OCI-LY3 (cell line): ENCODE results near the gene BCO2.

Source experiments
- H2AFZ ChIP-seq: fragments of 200-600, 300-600 bp; shearing (Covaris generic); 2 replicates; pipeline ENCODE4 v1.6.0; 2014; ENCODE audit warnings: antibody characterized with exemption, low read depth, low read length
- H3K27ac ChIP-seq: fragments of 200-600, 300-600 bp; sonication (generic); 2 replicates; pipeline ENCODE4 v1.5.1; 2014; ENCODE audit warnings: mild to moderate bottlenecking, low read length, moderate library complexity, mixed read lengths
- H3K27me3 ChIP-seq: fragments of 200-600, 300-600 bp; sonication (generic); 2 replicates; pipeline ENCODE4 v1.6.1; 2014; ENCODE audit warnings: low read depth, low read length, mixed read lengths
- H3K36me3 ChIP-seq: fragments of 200-600, 300-600 bp; sonication (generic); replicated peaks from 2 replicates; pipeline ENCODE3; 2014; ENCODE audit warnings: low read depth, low read length, mixed read lengths
- H3K4me1 ChIP-seq: fragments of 300-600, 200-600 bp; sonication (generic); 2 replicates; pipeline ENCODE4 v1.6.1; 2014; ENCODE audit warnings: low read length, mixed read lengths
- H3K4me2 ChIP-seq: fragments of 200-600, 300-600 bp; sonication (generic); 2 replicates; pipeline ENCODE4 v1.6.1; 2014; ENCODE audit warnings: low read length, mixed read lengths
- H3K4me3 ChIP-seq: fragments of 300-600, 200-600 bp; sonication (generic); 2 replicates; pipeline ENCODE4 v1.5.1; 2014; ENCODE audit warnings: antibody characterized with exemption, mild to moderate bottlenecking, low read length, moderate library complexity
- H3K79me2 ChIP-seq: fragments of 300-600, 200-600 bp; shearing (Covaris generic); 2 replicates; pipeline ENCODE4 v1.6.1; 2014; ENCODE audit warnings: mild to moderate bottlenecking, low read length, mixed read lengths
- H3K9ac ChIP-seq: fragments of 300-600, 200-600 bp; shearing (Covaris generic); 2 replicates; pipeline ENCODE4 v1.6.0; 2014; ENCODE audit warnings: mild to moderate bottlenecking, low read length, moderate library complexity
- H3K9me3 ChIP-seq: fragments of 200-600, 300-600 bp; shearing (Covaris generic); 2 replicates; pipeline ENCODE4 v1.6.1; 2014; ENCODE audit warnings: low read length, mixed read lengths; ENCODE audit not compliant: insufficient read depth
- H4K20me1 ChIP-seq: fragments of 200-600, 300-600 bp; sonication (generic); 2 replicates; pipeline ENCODE4 v1.6.1; 2016; ENCODE audit warnings: low read length, mixed read lengths; ENCODE audit not compliant: insufficient read depth
- CTCF ChIP-seq: fragments of 200-600, 300-600 bp; sonication (generic); IDR thresholded peaks from 2 replicates; pipeline ENCODE4 v1.5.1; 2014; ENCODE audit warnings: antibody characterized with exemption, low read length, low read depth
- EZH2phosphoT487 ChIP-seq: fragments of 200-600 bp; shearing (Covaris generic); IDR thresholded peaks from 2 replicates; pipeline ENCODE4 v1.6.1; 2018; ENCODE audit warnings: antibody characterized with exemption, mixed run types, low read depth

BCO2 gene

GRCh38 chr11:112266410-112266778 is 91.1 kb downstream of the BCO2 start:
- TF ChIP-seq EZH2phosphoT487 (no peak), CTCF (no peak)
- Histone ChIP-seq H3K79me2 (no peaks in the 10 kb centered on the region), H3K27me3 (no peaks in the 10 kb centered on the region), H3K9ac (no peak overlapping the region), H3K4me2 (no peak overlapping the region), H3K9me3 (no peaks in the 10 kb centered on the region), H3K4me3 (no peak overlapping the region), H3K36me3 (no peaks in the 10 kb centered on the region), H3K27ac (no peak overlapping the region), H2AFZ (no peak overlapping the region), H4K20me1 (no peaks in the 10 kb centered on the region), H3K4me1 (no peaks in the 10 kb centered on the region)

GRCh38 chr11:112267188-112267591 is 91.9 kb downstream of the BCO2 start:
- H3K36me3 ChIP-seq: no peaks in the 10 kb centered on the region
- no peaks in the 10 kb centered on the region for H3K9me3 ChIP-seq
- H3K79me2 ChIP-seq: no peaks in the 10 kb centered on the region
- H4K20me1 ChIP-seq: no peaks in the 10 kb centered on the region
- H3K27me3 ChIP-seq: no peaks in the 10 kb centered on the region
- TF ChIP-seq CTCF (no peak), EZH2phosphoT487 (no peak)
- no peak overlapping the region for H3K27ac ChIP-seq
- no peak overlapping the region for H2AFZ ChIP-seq
- no peak overlapping the region for H3K9ac ChIP-seq
- H3K4me3 ChIP-seq: no peak overlapping the region
- no peaks in the 10 kb centered on the region for H3K4me1 ChIP-seq
- H3K4me2 ChIP-seq: no peak overlapping the region

- TF ChIP-seq CTCF (no peak), EZH2phosphoT487 (no peak)
Observed at GRCh38 chr11:112268406-112268805, 93.1 kb downstream of the BCO2 start.

More at GRCh38 chr11:112268406-112268805, 93.1 kb downstream of the BCO2 start:
- H3K79me2 ChIP-seq: no peaks in the 10 kb centered on the region
- no peaks in the 10 kb centered on the region for H3K27me3 ChIP-seq
- no peak overlapping the region for H3K4me3 ChIP-seq
- no peaks in the 10 kb centered on the region for H4K20me1 ChIP-seq
- H3K9ac ChIP-seq: no peak overlapping the region
- no peaks in the 10 kb centered on the region for H3K4me1 ChIP-seq
- H3K9me3 ChIP-seq: no peaks in the 10 kb centered on the region
- no peak overlapping the region for H2AFZ ChIP-seq
- H3K36me3 ChIP-seq: no peaks in the 10 kb centered on the region
- no peak overlapping the region for H3K27ac ChIP-seq
- no peak overlapping the region for H3K4me2 ChIP-seq
